COLO668 (cell line): Measurements from ENCODE around the gene EFNA3.
"Not testable (repeated sequence)": the region's sequence is repeated elsewhere in the genome, so short reads cannot be mapped to it uniquely, and the experiment has no call there.

ENCODE experiments used
- DNase-seq: peaks from one replicate; lab custom pipeline; 2025; ENCODE audit not compliant: unreplicated experiment; lab: John Stamatoyannopoulos, UW

Gene EFNA3

GRCh38 chr1:155107309-155108264, 28.9 kb downstream of the EFNA3 start:
- DNase-seq, result no peak

GRCh38 chr1:155108296-155108695, 29.7 kb downstream of the EFNA3 start:
- no peak for DNase-seq

- no peak for DNase-seq
Measured at GRCh38 chr1:155110381-155110780, 31.7 kb downstream of the EFNA3 start.

- no peak for DNase-seq
Measured at GRCh38 chr1:155110826-155111225, 32.2 kb downstream of the EFNA3 start.

- DNase-seq, result no peak
Measured at GRCh38 chr1:155113450-155113980, 34.9 kb downstream of the EFNA3 start.

- DNase-seq, result no peak
Measured at GRCh38 chr1:155116113-155116764, 37.6 kb downstream of the EFNA3 start.

GRCh38 chr1:155117610-155118009, 39.0 kb downstream of the EFNA3 start:
- peak; percentile 83 for DNase-seq

GRCh38 chr1:155118090-155118489, 39.5 kb downstream of the EFNA3 start:
- DNase-seq, result not testable (repeated sequence)

- no peak for DNase-seq
Measured at GRCh38 chr1:155120253-155120652, 41.6 kb downstream of the EFNA3 start.

GRCh38 chr1:155121249-155121648, 42.6 kb downstream of the EFNA3 start:
- no peak for DNase-seq

GRCh38 chr1:155122308-155122707, 43.7 kb downstream of the EFNA3 start:
- no peak for DNase-seq

- DNase-seq, result no peak
Measured at GRCh38 chr1:155123801-155124200, 45.2 kb downstream of the EFNA3 start.

- no peak for DNase-seq
Measured at GRCh38 chr1:155124503-155125463, 46.1 kb downstream of the EFNA3 start.

GRCh38 chr1:155125511-155125945, 46.9 kb downstream of the EFNA3 start:
- DNase-seq, result peak; percentile 56

GRCh38 chr1:155125946-155126555, 47.4 kb downstream of the EFNA3 start:
- peak; percentile 93 for DNase-seq

GRCh38 chr1:155126556-155127104, 48.0 kb downstream of the EFNA3 start:
- peak; percentile 94 for DNase-seq

- DNase-seq, result peak; percentile 90
Measured at GRCh38 chr1:155127105-155127966, 48.7 kb downstream of the EFNA3 start, which contains the start of gene EFNA1. TSS of gene EFNA1 (plus strand) at chr1:155127876. CDS start at chr1:155127978, 102 bp downstream.

- peak; percentile 45 for DNase-seq
Measured at GRCh38 chr1:155127967-155128754, 49.5 kb downstream of the EFNA3 start.
